Lower leg skin (tissue), 4 donors: ENCODE data around the gene FER1L5. TPM values are rescaled to one million over a fixed set of nuclear protein-coding genes. Genes with fewer than 3 reads are reported as not detected.
A peak's percentile ranks its signal among the peaks of the same experiment; 100 is the strongest.
"Not testable (repeated sequence)": the region's sequence is repeated elsewhere in the genome, so short reads cannot be mapped to it uniquely, and the experiment has no call there.

ENCODE experiments used
- DNase-seq, 2 donors: peaks; one replicate each; pipeline ENCODE4 v3.0.0-alpha.2; 2019; ENCODE audit warnings: low spot score in 2 of 2
- H3K4me3 ChIP-seq: fragments of 200-600 bp; sonication (generic); 2 replicates; pipeline ENCODE4 v1.5.1; 2017; ENCODE audit warnings: mild to moderate bottlenecking, low read depth; ENCODE audit not compliant: poor library complexity, severe bottlenecking
- CTCF ChIP-seq, 3 donors: fragments of 450-650 bp; IDR thresholded peaks; one replicate each; pipeline ENCODE4 v1.5.1; 2016; ENCODE audit warnings: antibody characterized with exemption in 3 of 3, mild to moderate bottlenecking in 3 of 3, moderate library complexity in 2 of 3
- POLR2A ChIP-seq, 2 donors: fragments of 450-650 bp; IDR thresholded peaks; one replicate each; pipeline ENCODE4 v1.6.1; 2016 to 2017; ENCODE audit warnings: antibody characterized with exemption in 2 of 2, mild to moderate bottlenecking in 1 of 2, moderate library complexity in 1 of 2
- WGBS, 2 donors: methylation state at CpG; one replicate each; pipeline ENCODE4 v1.1.5; 2018; 5-methylcytosine and 5-hydroxymethylcytosine counted together
- intact Hi-C: fragments of 100-400 bp; cut with DNase I; formaldehyde crosslinking; loops from one replicate; pipeline ENCODE4 v1.15.0; 2023; ENCODE audit warnings: low total_unique reads
- total RNA-seq, 4 donors: library from RNA; depleted of rRNA; stranded (reverse); fragments of >200 nt; gene quantifications; one replicate each; pipeline ENCODE4 v1.1.0, GENCODE V29; 2016

Gene FER1L5
- total RNA-seq, 4 donors from 2014 or later: not detected

DNA sequence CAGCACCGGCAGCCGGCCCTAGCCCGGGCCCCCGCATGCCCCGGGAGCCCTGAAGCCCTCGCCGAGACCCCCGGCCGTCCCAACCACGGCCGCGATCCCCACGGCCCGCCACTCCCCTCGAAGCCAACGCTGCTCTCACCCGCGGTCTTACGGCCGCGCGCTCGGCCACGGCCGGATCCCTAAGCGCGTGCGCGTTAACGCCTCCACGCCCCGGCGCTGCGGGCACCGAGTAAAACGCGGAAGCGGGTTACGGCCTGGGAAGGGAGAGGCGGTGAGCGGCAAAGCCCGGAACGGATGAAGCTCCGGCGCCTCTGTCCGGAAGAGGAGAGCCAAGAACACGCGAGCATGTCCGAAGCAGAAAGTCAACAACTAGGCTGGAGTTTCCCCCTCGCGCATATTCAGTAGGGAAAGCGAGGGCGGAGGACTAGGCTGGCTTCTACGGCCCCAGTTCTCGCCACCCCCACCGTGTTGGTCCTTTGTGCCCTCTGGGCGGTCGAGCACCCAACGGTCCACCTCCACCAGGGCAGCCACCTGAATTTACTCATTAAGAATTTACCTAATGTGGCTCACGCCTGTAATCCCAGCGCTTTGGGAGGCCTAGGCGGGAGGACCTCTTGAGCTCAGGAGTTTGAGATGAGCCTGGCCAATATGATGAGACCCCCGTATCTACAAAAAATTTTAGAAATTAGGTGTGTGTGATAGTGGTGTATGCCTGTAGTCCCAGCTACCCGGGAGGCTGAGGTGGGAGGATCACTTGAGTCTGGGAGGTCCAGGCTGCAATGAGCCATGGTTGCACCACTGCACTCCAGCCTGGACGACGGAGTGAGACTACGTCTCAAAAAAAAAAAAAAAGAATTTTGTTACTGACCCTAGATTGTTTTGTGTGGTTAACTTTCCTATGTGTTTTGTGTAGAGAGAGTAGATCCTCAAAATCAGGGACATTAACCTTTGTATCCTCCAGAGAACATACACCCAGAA, 4.1 kb upstream of the FER1L5 start, which contains the start of gene KANSL3:
KANSL3 (minus strand) TSS at position 169 of the 978 bp plus-strand sequence. CDS start 1,177 bp downstream, outside the sequence.
- 9 to 13% methylated on average over 37 to 49 of the region's 67 CpGs for WGBS, 2 donors
- peak; percentile 87 to 98 for DNase-seq
- TF ChIP-seq CTCF (IDR thresholded peaks at IDR 0.05) (no peak), POLR2A (IDR thresholded peaks at IDR 0.05) (peak in 1 of 2 donors; percentile 95)
- intact Hi-C loops: no loop called here
- H3K4me3 ChIP-seq: peak within 1 kb of the TSS; percentile 46

GRCh38 chr2:96647681-96648080, 5.1 kb downstream of the FER1L5 start:
- peak in 1 of 2 donors; percentile 48 for DNase-seq
- TF ChIP-seq CTCF (IDR thresholded peaks at IDR 0.05): no peak
- 88 to 93% methylated on average over 6 of the region's 6 CpGs for WGBS, 2 donors
- intact Hi-C loops: no loop called here
- H3K4me3 ChIP-seq: no peak overlapping the region

GRCh38 chr2:96648306-96648930, 5.9 kb downstream of the FER1L5 start:
- intact Hi-C loops: no loop called here
- peak in 1 of 2 donors; percentile 70 for DNase-seq
- WGBS, 2 donors: 95 to 96% methylated on average over 7 of the region's 7 CpGs
- no peak for TF ChIP-seq CTCF (IDR thresholded peaks at IDR 0.05)
- no peak for TF ChIP-seq POLR2A (IDR thresholded peaks at IDR 0.05)
- no peak overlapping the region for H3K4me3 ChIP-seq

DNA sequence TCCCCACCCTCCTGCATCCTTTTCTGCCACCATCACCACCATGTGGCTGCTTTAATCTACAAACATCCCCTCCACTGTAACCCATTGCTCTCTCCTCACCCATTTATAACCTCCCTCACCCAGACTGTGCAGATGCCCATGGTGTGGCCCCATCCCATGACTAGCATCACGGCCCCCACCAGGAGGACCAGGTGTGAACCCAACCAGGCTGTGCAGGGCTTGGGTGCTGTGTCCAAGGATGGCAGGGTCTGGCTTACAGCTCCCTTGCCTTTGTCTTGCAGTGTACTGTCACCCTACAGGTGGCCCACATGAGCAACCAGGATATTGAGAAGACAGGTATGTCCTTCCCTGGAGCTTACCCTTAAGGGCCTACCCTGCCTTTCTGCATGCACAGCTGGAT, 6.8 kb downstream of the FER1L5 start:
- TF ChIP-seq POLR2A (IDR thresholded peaks at IDR 0.05) (no peak), CTCF (IDR thresholded peaks at IDR 0.05) (no peak)
- intact Hi-C loops: no loop called here
- peak in 1 of 2 donors; percentile 48 for DNase-seq
- 100% methylated on average over 1 of the region's 1 CpG for WGBS, 2 donors
- no peak overlapping the region for H3K4me3 ChIP-seq

GRCh38 chr2:96651793-96652192, 9.2 kb downstream of the FER1L5 start:
- peak in 1 of 2 donors; percentile 75 for DNase-seq
- TF ChIP-seq CTCF (IDR thresholded peaks at IDR 0.05) (no peak), POLR2A (IDR thresholded peaks at IDR 0.05) (no peak)
- H3K4me3 ChIP-seq: no peak overlapping the region
- 91 to 97% methylated on average over 8 of the region's 8 CpGs for WGBS, 2 donors
- intact Hi-C loops: no loop called here

- H3K4me3 ChIP-seq, intact Hi-C loops, DNase-seq: not testable (repeated sequence)
- WGBS, 2 donors: 86 to 93% methylated on average over 7 of the region's 7 CpGs
These were observed 12.2 kb downstream of the FER1L5 start for GRCh38 chr2:96654791-96655190.
